ENCODE results near the gene UBE4A. TPM values are rescaled to one million over a fixed set of nuclear protein-coding genes. Genes with fewer than 3 reads are reported as not detected.

The UBE4A gene
- 36.9 and 39.1 TPM in 2 replicates for total RNA-seq

DNA sequence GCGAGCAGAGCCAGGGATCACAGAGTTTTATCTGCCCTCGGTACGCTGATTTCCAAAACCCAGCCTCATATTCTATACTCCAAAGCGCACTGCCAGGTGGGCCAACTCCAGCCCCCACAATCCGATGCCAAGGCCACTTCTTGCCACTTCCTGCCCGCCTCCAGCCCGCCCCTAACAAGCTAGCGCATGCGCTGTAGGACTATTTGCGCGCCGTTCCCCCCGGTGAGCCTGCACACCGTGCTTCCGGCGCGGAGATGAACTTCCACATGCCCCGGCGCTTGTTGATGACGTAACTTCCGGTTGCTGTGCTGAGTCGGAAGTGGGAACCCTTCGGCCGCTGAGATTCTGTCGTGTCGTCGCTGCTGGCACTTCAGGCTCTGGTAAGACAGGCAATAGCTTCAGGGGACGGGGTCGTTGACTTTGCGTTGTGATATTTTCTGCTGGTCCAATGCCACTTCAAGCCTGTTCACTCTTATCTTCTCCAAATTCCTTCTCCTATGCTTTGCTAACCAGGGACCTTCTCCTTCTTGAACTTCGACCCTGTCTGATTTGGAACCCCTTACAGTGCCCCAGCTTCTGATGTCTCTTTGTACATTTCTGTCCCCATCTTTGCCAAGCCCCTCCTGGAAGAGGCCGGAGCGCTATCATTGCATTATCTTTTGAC lies at the start of gene UBE4A:
Gene UBE4A, plus strand, starts transcription at position 306 of the 664 bp plus-strand sequence. CDS start 5,481 bp downstream, outside the sequence.

GRCh38 chr11:118342503-118343161 lies 16.8 kb upstream of the UBE4A start, which contains the start of gene CD3D:
Gene CD3D (minus strand): TSS chr11:118342705. CDS start chr11:118342607, 98 bp downstream.

DNA sequence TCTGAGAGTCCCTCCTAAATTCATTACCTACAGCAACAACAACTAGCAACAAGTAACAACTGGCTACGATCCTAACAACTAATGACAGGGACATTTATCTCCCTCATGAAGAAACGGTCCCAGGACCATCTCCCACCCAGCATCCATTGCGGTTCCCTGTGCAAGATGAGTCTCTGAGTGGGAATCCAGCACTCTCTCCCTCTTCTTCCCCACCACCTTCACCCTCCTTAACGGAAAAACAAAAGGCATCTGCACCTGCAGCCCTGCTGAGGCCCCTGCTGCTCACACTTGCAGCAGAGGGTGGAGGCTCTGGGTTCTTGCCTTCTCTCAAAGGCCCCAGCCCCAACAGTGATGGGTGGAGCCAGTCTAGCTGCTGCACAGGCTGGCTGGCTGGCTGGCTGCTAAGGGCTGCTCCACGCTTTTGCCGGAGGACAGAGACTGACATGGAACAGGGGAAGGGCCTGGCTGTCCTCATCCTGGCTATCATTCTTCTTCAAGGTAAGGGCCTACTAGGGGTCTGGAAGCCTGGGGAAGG lies 15.4 kb upstream of the UBE4A start, which contains the start of gene CD3G:
Gene CD3G, plus strand, starts transcription at position 364 of the 535 bp plus-strand sequence. Its CDS starts 80 bp downstream, at position 444.

GRCh38 chr11:118401151-118401879 lies 41.9 kb downstream of the UBE4A start, which contains the start of gene ATP5MG:
Gene ATP5MG (plus strand): TSS chr11:118401606. CDS start chr11:118401666, 60 bp downstream.

GRCh38 chr11:118435893-118436624 lies 76.7 kb downstream of the UBE4A start, which contains the start of gene KMT2A:
Gene KMT2A (plus strand): TSS chr11:118436492. CDS start chr11:118436513, 21 bp downstream.

Other genes starting within 250 kb of the UBE4A start
- gene SCN4B, start 206.8 kb upstream of the UBE4A start, total RNA-seq, result not detected in 2 replicates
- under 0.01 TPM in 1 of 2 replicates, not detected in the other for gene SCN2B, start 183.0 kb upstream of the UBE4A start, total RNA-seq
- gene JAML, start 134.6 kb upstream of the UBE4A start, total RNA-seq, result under 0.01 and 0.22 TPM in 2 replicates
- 0.62 and 1.8 TPM in 2 replicates for gene MPZL3, start 107.2 kb upstream of the UBE4A start, total RNA-seq
- 0.22 and 0.25 TPM in 2 replicates for gene MPZL2, start 95.3 kb upstream of the UBE4A start, total RNA-seq
- gene CD3E, start 54.9 kb upstream of the UBE4A start, total RNA-seq, result not detected in 2 replicates
- not detected in 2 replicates for gene CD3D, start 16.9 kb upstream of the UBE4A start, total RNA-seq
- gene CD3G, start 15.3 kb upstream of the UBE4A start, total RNA-seq, result 0.12 TPM in 1 of 2 replicates, not detected in the other
- 33.1 and 44.1 TPM in 2 replicates for gene ATP5MG, start 42.0 kb downstream of the UBE4A start, total RNA-seq
- gene KMT2A, start 76.9 kb downstream of the UBE4A start, total RNA-seq, result 35.9 and 37.3 TPM in 2 replicates
- gene TTC36, start 167.9 kb downstream of the UBE4A start, total RNA-seq, result 0.22 and 0.87 TPM in 2 replicates
- 5.1 and 13.0 TPM in 2 replicates for gene TMEM25, start 171.6 kb downstream of the UBE4A start, total RNA-seq
- 22.4 and 27.8 TPM in 2 replicates for gene IFT46, start 206.3 kb downstream of the UBE4A start, total RNA-seq
- gene ARCN1, start 212.8 kb downstream of the UBE4A start, total RNA-seq, result 147 and 168 TPM in 2 replicates
- 50.1 and 58.6 TPM in 2 replicates for gene PHLDB1, start 248.0 kb downstream of the UBE4A start, total RNA-seq

All from uterine smooth muscle cell (primary cell).